Stimulated activated naive CD8-positive, alpha-beta T cell treated with anti-CD3 and anti-CD28 coated beads, Interleukin-15, Interleukin-2, amounts not matched to agents 100 U/mL and 50 U/mL, for 24 hours (primary cell): Measurements from ENCODE around the gene FBXO38.
A peak's percentile ranks its signal among the peaks of the same experiment; 100 is the strongest.

Source experiments
- ATAC-seq: fragments of 150-1000 bp; cut with Tn5 transposase; one replicate; pipeline ENCODE4 v1.10.0; 2021
- DNase-seq: peaks from one replicate; pipeline ENCODE4 v3.0.0; 2021

FBXO38 gene

GRCh38 chr5:148383564-148384379 lies at the start of gene FBXO38:
TSS of gene FBXO38 (plus strand) at chr5:148383958. CDS start at chr5:148394777, 10,819 bp downstream.
- peak; percentile 99 for ATAC-seq
- DNase-seq, result peak; percentile 94

GRCh38 chr5:148335259-148335658 lies 48.5 kb upstream of the FBXO38 start, which contains the start of gene SPINK9:
TSS of gene SPINK9 (plus strand) at chr5:148335559. CDS start at chr5:148335614, 55 bp downstream.
- DNase-seq (no peak), ATAC-seq (no peak)

- DNase-seq (no peak), ATAC-seq (no peak)
Measured at GRCh38 chr5:148336704-148337435, 46.9 kb upstream of the FBXO38 start.

- no peak for ATAC-seq
- no peak for DNase-seq
Measured at GRCh38 chr5:148342371-148343045, 41.2 kb upstream of the FBXO38 start.

- no peak for DNase-seq
- no peak for ATAC-seq
Measured at GRCh38 chr5:148343046-148343407, 40.7 kb upstream of the FBXO38 start.

GRCh38 chr5:148343603-148344487 lies 39.9 kb upstream of the FBXO38 start:
- ATAC-seq, result no peak
- DNase-seq, result no peak

- ATAC-seq (no peak), DNase-seq (no peak)
Measured at GRCh38 chr5:148347706-148348105, 36.1 kb upstream of the FBXO38 start.

- no peak for ATAC-seq
- no peak for DNase-seq
Measured at GRCh38 chr5:148352696-148353095, 31.1 kb upstream of the FBXO38 start.

- DNase-seq, result no peak
- no peak for ATAC-seq
Measured at GRCh38 chr5:148353634-148354033, 30.1 kb upstream of the FBXO38 start.

- no peak for ATAC-seq
- DNase-seq, result no peak
Measured at GRCh38 chr5:148364343-148364742, 19.4 kb upstream of the FBXO38 start.

GRCh38 chr5:148368299-148368698 lies 15.5 kb upstream of the FBXO38 start:
- ATAC-seq (no peak), DNase-seq (no peak)

- DNase-seq (no peak), ATAC-seq (no peak)
Measured at GRCh38 chr5:148372166-148372725, 11.5 kb upstream of the FBXO38 start.

- no peak for ATAC-seq
Measured at GRCh38 chr5:148372893-148373292, 10.9 kb upstream of the FBXO38 start.

GRCh38 chr5:148374690-148375360 lies 8.9 kb upstream of the FBXO38 start:
- ATAC-seq (peak; percentile 71), DNase-seq (no peak)

More at GRCh38 chr5:148372893-148373292, 10.9 kb upstream of the FBXO38 start:
- no peak for DNase-seq

- ATAC-seq (no peak), DNase-seq (no peak)
Measured at GRCh38 chr5:148376198-148376597, 7.6 kb upstream of the FBXO38 start.

GRCh38 chr5:148378670-148379069 lies 5.1 kb upstream of the FBXO38 start:
- no peak for DNase-seq
- ATAC-seq, result no peak

- DNase-seq (no peak), ATAC-seq (no peak)
Measured at GRCh38 chr5:148379340-148379739, 4.4 kb upstream of the FBXO38 start.

GRCh38 chr5:148381906-148382305 lies 1.9 kb upstream of the FBXO38 start:
- ATAC-seq, result no peak
- no peak for DNase-seq

GRCh38 chr5:148382961-148383360 lies 797 bp upstream of the FBXO38 start:
- ATAC-seq (no peak), DNase-seq (no peak)

- DNase-seq (no peak), ATAC-seq (peak; percentile 21)
Measured at GRCh38 chr5:148384380-148384737, 601 bp downstream of the FBXO38 start.

GRCh38 chr5:148385094-148385493 lies 1.3 kb downstream of the FBXO38 start:
- DNase-seq (no peak), ATAC-seq (no peak)
